Upper lobe of left lung (tissue), 6 donors: ENCODE measurements around the gene TCERG1L. TPM values are rescaled to one million over a fixed set of nuclear protein-coding genes. Genes with fewer than 3 reads are reported as not detected.

Source experiments
- ATAC-seq, 2 donors: fragments of 200-7000 bp; cut with Tn5 transposase; one replicate each; pipeline ENCODE4 v1.9.1; 2022; ENCODE audit warnings: mild to moderate bottlenecking in 2 of 2, moderate library complexity in 2 of 2; ENCODE audit not compliant: low FRiP score in 2 of 2
- DNase-seq, 2 donors: peaks; one replicate each; pipeline ENCODE4 v3.0.0-alpha.2; 2019 to 2020
- H3K27ac ChIP-seq, 4 donors: fragments of 200-600 bp; sonication (generic); one replicate each; pipeline ENCODE4 v1.5.1; 2016 to 2019
- H3K27me3 ChIP-seq, 4 donors: fragments of 200-600 bp; sonication (generic); one replicate each; pipeline ENCODE4 v1.5.1; 2017 to 2019
- H3K36me3 ChIP-seq, 4 donors: fragments of 200-600 bp; sonication (generic); one replicate each; pipeline ENCODE4 v1.5.1; 2016 to 2019
- H3K4me1 ChIP-seq, 4 donors: fragments of 200-600 bp; sonication (generic); one replicate each; pipeline ENCODE4 v1.5.1; 2018 to 2019
- H3K4me3 ChIP-seq, 4 donors: fragments of 200-600 bp; sonication (generic); one replicate each; pipeline ENCODE4 v1.5.1; 2017 to 2019; ENCODE audit warnings: mild to moderate bottlenecking in 2 of 4, moderate library complexity in 1 of 4
- H3K9me3 ChIP-seq, 4 donors: fragments of 200-600 bp; sonication (generic); one replicate each; pipeline ENCODE4 v1.5.1; 2018 to 2019
- EP300 ChIP-seq, 4 donors: sonication (generic); formaldehyde crosslinking; IDR thresholded peaks; one replicate each; pipeline ENCODE4 v1.5.1; 2017; ENCODE audit warnings: antibody characterized with exemption in 4 of 4, control low read depth in 2 of 4
- POLR2A ChIP-seq, 4 donors: fragments of 450-650 bp; IDR thresholded peaks; one replicate each; pipeline ENCODE4 v1.5.1; 2016 to 2017; ENCODE audit warnings: antibody characterized with exemption in 4 of 4, mild to moderate bottlenecking in 2 of 4
- POLR2AphosphoS5 ChIP-seq, 2 donors: sonication (generic); formaldehyde crosslinking; IDR thresholded peaks; one replicate each; pipeline ENCODE4 v1.5.1; 2017; ENCODE audit warnings: antibody characterized with exemption in 2 of 2
- WGBS, 2 donors: methylation state at CpG; one replicate each; pipeline ENCODE4 v1.1.5; 2017 to 2018; 5-methylcytosine and 5-hydroxymethylcytosine counted together
- total RNA-seq, 6 donors: library from RNA; depleted of rRNA in 4 of 6; stranded (reverse); fragments of >200 nt in 4 of 6; gene quantifications; one replicate each; pipeline versions ENCODE4 v1.1.0 to v1.2.1, GENCODE V29; 2016 to 2021
- TF ChIP-seq, protein P1 (sequence below), 6 experiments: fragments of 450-650 bp in 4 of 6; fragments of 200-600 bp in 2 of 6; sonication (generic) in 2 of 6; IDR thresholded peaks; one replicate each; pipeline ENCODE4 v1.5.1; 2016 to 2019; ENCODE audit warnings: antibody characterized with exemption in 6 of 6
- donor health status: DM: no; HTN: no; CAD: no; lungs with moderate emphysema.
- donor health status: DM: no; HTN: yes; CAD: no; lungs with severe emphysema.

TCERG1L gene
- total RNA-seq, 6 donors from 2014 or later: 0.10 TPM; not detected in 5

DNA sequence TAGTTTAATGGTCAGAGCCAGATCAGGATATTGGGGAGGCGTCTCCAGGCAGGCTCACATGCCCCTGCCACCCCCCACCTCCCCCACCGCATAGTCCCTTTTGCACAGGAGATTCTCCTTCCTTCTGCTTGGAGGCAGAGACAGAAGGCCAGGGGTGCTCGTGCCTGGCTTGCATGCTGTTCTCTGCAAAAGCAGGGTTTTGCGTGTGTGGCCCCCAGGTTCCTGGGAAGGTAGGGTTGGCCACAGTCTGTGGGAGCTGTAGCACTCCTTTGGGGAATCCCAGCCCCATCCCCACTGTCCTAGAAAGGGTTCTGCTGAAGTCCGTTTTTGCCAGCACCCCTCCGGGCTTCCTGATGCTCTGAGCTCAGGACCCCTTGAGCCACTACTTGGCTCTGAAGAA is 1.9 kb upstream of the TCERG1L start:
- peaks cover 0 to 32% (median 11%) of the 10 kb centered on the region in 4 donors for H3K27me3 ChIP-seq
- 72 to 90% methylated on average over 3 to 6 of the region's 6 CpGs for WGBS, 2 donors
- H3K4me3 ChIP-seq: no peak overlapping the region
- peaks cover 7 to 25% (median 7%) of the 10 kb centered on the region in 4 donors for H3K4me1 ChIP-seq
- H3K9me3 ChIP-seq: no peaks in the 10 kb centered on the region
- no peaks in the 10 kb centered on the region for H3K36me3 ChIP-seq
- DNase-seq (no peak), ATAC-seq (no peak)
- H3K27ac ChIP-seq: no peak overlapping the region
- TF ChIP-seq POLR2A (IDR thresholded peaks at IDR 0.05) (no peak), EP300 (IDR thresholded peaks at IDR 0.05) (no peak), POLR2AphosphoS5 (IDR thresholded peaks at IDR 0.05) (no peak)
- TF ChIP-seq, protein P1, sequence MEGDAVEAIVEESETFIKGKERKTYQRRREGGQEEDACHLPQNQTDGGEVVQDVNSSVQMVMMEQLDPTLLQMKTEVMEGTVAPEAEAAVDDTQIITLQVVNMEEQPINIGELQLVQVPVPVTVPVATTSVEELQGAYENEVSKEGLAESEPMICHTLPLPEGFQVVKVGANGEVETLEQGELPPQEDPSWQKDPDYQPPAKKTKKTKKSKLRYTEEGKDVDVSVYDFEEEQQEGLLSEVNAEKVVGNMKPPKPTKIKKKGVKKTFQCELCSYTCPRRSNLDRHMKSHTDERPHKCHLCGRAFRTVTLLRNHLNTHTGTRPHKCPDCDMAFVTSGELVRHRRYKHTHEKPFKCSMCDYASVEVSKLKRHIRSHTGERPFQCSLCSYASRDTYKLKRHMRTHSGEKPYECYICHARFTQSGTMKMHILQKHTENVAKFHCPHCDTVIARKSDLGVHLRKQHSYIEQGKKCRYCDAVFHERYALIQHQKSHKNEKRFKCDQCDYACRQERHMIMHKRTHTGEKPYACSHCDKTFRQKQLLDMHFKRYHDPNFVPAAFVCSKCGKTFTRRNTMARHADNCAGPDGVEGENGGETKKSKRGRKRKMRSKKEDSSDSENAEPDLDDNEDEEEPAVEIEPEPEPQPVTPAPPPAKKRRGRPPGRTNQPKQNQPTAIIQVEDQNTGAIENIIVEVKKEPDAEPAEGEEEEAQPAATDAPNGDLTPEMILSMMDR (IDR thresholded peaks at IDR 0.05): no peak

GRCh38 chr10:131312478-131312836 is 936 bp upstream of the TCERG1L start:
- Histone ChIP-seq H3K4me1 (peaks cover 7 to 25% (median 7%) of the 10 kb centered on the region in 4 donors), H3K4me3 (peak overlapping the region in 2 of 4 donors; percentile 35 to 45), H3K27ac (no peak overlapping the region), H3K9me3 (no peaks in the 10 kb centered on the region), H3K36me3 (no peaks in the 10 kb centered on the region), H3K27me3 (peaks cover 0 to 32% (median 11%) of the 10 kb centered on the region in 4 donors)
- WGBS, 2 donors: 2 to 3% methylated on average over 14 to 17 of the region's 32 CpGs
- TF ChIP-seq, protein P1 (IDR thresholded peaks at IDR 0.05): peak in 4 of 6 experiments; percentile 11 to 29 (median 14)
- TF ChIP-seq EP300 (IDR thresholded peaks at IDR 0.05): no peak
- ATAC-seq (peak in 1 of 2 donors; percentile 39), DNase-seq (peak in 1 of 2 donors; percentile 76)

GRCh38 chr10:131311402-131311660 is 190 bp downstream of the TCERG1L start:
- DNase-seq: no peak
- peak overlapping the region in 3 of 4 donors; percentile 4 to 35 (median 21) for H3K4me3 ChIP-seq
- WGBS, 2 donors: no CpG with 5 or more reads among the region's 36 CpGs

GRCh38 chr10:131310551-131311401 is 745 bp downstream of the TCERG1L start:
- Histone ChIP-seq H3K4me1 (peaks cover 7 to 25% (median 7%) of the 10 kb centered on the region in 4 donors), H3K27ac (no peak overlapping the region), H3K4me3 (peak overlapping the region in 3 of 4 donors; percentile 4 to 35 (median 21)), H3K9me3 (no peaks in the 10 kb centered on the region), H3K36me3 (no peaks in the 10 kb centered on the region), H3K27me3 (peaks cover 0 to 32% (median 11%) of the 10 kb centered on the region in 4 donors)
- ATAC-seq (peak in 1 of 2 donors; percentile 6), DNase-seq (peak in 1 of 2 donors; percentile 79)
- WGBS, 2 donors: 5% methylated on average over 16 to 41 of the region's 76 CpGs
- TF ChIP-seq EP300 (IDR thresholded peaks at IDR 0.05) (no peak), POLR2A (IDR thresholded peaks at IDR 0.05) (no peak), POLR2AphosphoS5 (IDR thresholded peaks at IDR 0.05) (no peak)
- TF ChIP-seq, protein P1 (IDR thresholded peaks at IDR 0.05): no peak

More at GRCh38 chr10:131311402-131311660, 190 bp downstream of the TCERG1L start:
- Histone ChIP-seq H3K36me3 (no peaks in the 10 kb centered on the region), H3K27me3 (peaks cover 0 to 32% (median 11%) of the 10 kb centered on the region in 4 donors), H3K9me3 (no peaks in the 10 kb centered on the region), H3K27ac (no peak overlapping the region), H3K4me1 (peaks cover 7 to 25% (median 7%) of the 10 kb centered on the region in 4 donors)
- ATAC-seq: no peak
- no peak for TF ChIP-seq EP300 (IDR thresholded peaks at IDR 0.05)
- TF ChIP-seq, protein P1 (IDR thresholded peaks at IDR 0.05): no peak
- TF ChIP-seq POLR2A (IDR thresholded peaks at IDR 0.05): no peak
- no peak for TF ChIP-seq POLR2AphosphoS5 (IDR thresholded peaks at IDR 0.05)
